Measurements from ENCODE around the gene PTBP2. TPM values are rescaled to one million over a fixed set of nuclear protein-coding genes. Genes with fewer than 3 reads are reported as not detected.

Gene PTBP2
- 10 to 100 TPM in 1 of 2 donors, 1 to 10 TPM in 1; 5.9 to 15.3 TPM for total RNA-seq

GRCh38 chr1:96721416-96722160, at the start of gene PTBP2:
TSS of gene PTBP2 (plus strand) at chr1:96721784. CDS start at chr1:96721865, 81 bp downstream.
- intact Hi-C loops (cut with DNase I): no loop called here
- H3K36me3 ChIP-seq (replicated peaks in 1 of 2; ENCODE audit: insufficient read depth in 1 of 2, low read depth in 2 of 2): no peaks in the 10 kb centered on the region
- ATAC-seq (peak; percentile 95), DNase-seq (peak; percentile 76 to 87 (median 78))
- H3K27me3 ChIP-seq: no peaks in the 10 kb centered on the region
- 0% methylated on average over 24 to 75 of the region's 75 CpGs for WGBS, 2 donors
- H3K9me3 ChIP-seq: no peaks in the 10 kb centered on the region
- H3K4me1 ChIP-seq: peaks cover 11% of the 10 kb centered on the region
- H3K4me3 ChIP-seq: peak within 1 kb of the TSS; percentile 78 to 87
- TF ChIP-seq POLR2A (IDR thresholded peaks at IDR 0.05) (peak in 2 of 3 donors; percentile 50 to 55), CTCF (IDR thresholded peaks at IDR 0.05) (peak in 1 of 7 experiments; percentile 12)
- H3K27ac ChIP-seq: peak within 1 kb of the TSS; percentile 68 to 90 (median 87)

- intact Hi-C loops (cut with DNase I): no loop called here
- H3K4me1 ChIP-seq: no peaks in the 10 kb centered on the region
- H3K4me3 ChIP-seq: no peak overlapping the region
- 22 to 33% methylated on average over 1 of the region's 1 CpG for WGBS, 2 donors
- no peaks in the 10 kb centered on the region for H3K27me3 ChIP-seq
- ATAC-seq (no peak), DNase-seq (no peak)
- no peak overlapping the region for H3K27ac ChIP-seq
- peaks cover 0 to 9% (median 0%) of the 10 kb centered on the region in 3 donors for H3K9me3 ChIP-seq
- TF ChIP-seq CTCF (IDR thresholded peaks at IDR 0.05) (no peak), POLR2A (IDR thresholded peaks at IDR 0.05) (no peak)
- no peaks in the 10 kb centered on the region for H3K36me3 ChIP-seq (replicated peaks in 1 of 2; ENCODE audit: insufficient read depth in 1 of 2, low read depth in 2 of 2)
Observed at GRCh38 chr1:96674915-96675314, 46.7 kb upstream of the PTBP2 start.

GRCh38 chr1:96682056-96682455, 39.5 kb upstream of the PTBP2 start:
- Histone ChIP-seq H3K36me3 (replicated peaks in 1 of 2; ENCODE audit: insufficient read depth in 1 of 2, low read depth in 2 of 2) (no peaks in the 10 kb centered on the region), H3K9me3 (no peaks in the 10 kb centered on the region), H3K27ac (no peak overlapping the region), H3K4me3 (no peak overlapping the region), H3K27me3 (no peaks in the 10 kb centered on the region), H3K4me1 (no peaks in the 10 kb centered on the region)
- ATAC-seq (no peak), DNase-seq (no peak)
- intact Hi-C loops (cut with DNase I): no loop called here
- WGBS, 2 donors: 51 to 78% methylated on average over 6 of the region's 6 CpGs
- TF ChIP-seq CTCF (IDR thresholded peaks at IDR 0.05): no peak
- TF ChIP-seq POLR2A (IDR thresholded peaks at IDR 0.05): no peak

- intact Hi-C loops (cut with DNase I): no loop called here
Observed at GRCh38 chr1:96683931-96684330, 37.7 kb upstream of the PTBP2 start.

More at GRCh38 chr1:96683931-96684330, 37.7 kb upstream of the PTBP2 start:
- Histone ChIP-seq H3K4me3 (no peak overlapping the region), H3K9me3 (no peaks in the 10 kb centered on the region), H3K36me3 (replicated peaks in 1 of 2; ENCODE audit: insufficient read depth in 1 of 2, low read depth in 2 of 2) (no peaks in the 10 kb centered on the region), H3K4me1 (no peaks in the 10 kb centered on the region), H3K27ac (no peak overlapping the region), H3K27me3 (no peaks in the 10 kb centered on the region)
- TF ChIP-seq POLR2A (IDR thresholded peaks at IDR 0.05) (no peak), CTCF (IDR thresholded peaks at IDR 0.05) (no peak)
- 65 to 75% methylated on average over 2 of the region's 2 CpGs for WGBS, 2 donors
- DNase-seq (no peak), ATAC-seq (peak; percentile 52)

Data from body of pancreas (tissue), 4 donors.